WTC11 (cell line): ENCODE results near the gene SCGB1C1. TPM values are rescaled to one million over a fixed set of nuclear protein-coding genes. Genes with fewer than 3 reads are reported as not detected.
"Not testable (repeated sequence)": the region's sequence is repeated elsewhere in the genome, so short reads cannot be mapped to it uniquely, and the experiment has no call there.

Experiments
- ATAC-seq: fragments of 200-7000 bp; cut with Tn5 transposase; 2 replicates; pipeline ENCODE4 v1.10.0; 2021; ENCODE audit warnings: mild to moderate bottlenecking, moderate library complexity
- CTCF ChIA-PET: fragments of 300-600 bp; sonication (Branson Sonifier 250); formaldehyde crosslinking; loops from one replicate; lab custom pipeline; 2021; ENCODE audit warnings: antibody characterized with exemption; lab: Charles Lee
- POLR2A ChIA-PET: fragments of 350-600 bp; sonication (Branson Sonifier 250); formaldehyde crosslinking; loops from one replicate; lab custom pipeline; 2021; ENCODE audit warnings: antibody characterized with exemption; lab: Charles Lee
- DNase-seq: peaks from one replicate; pipeline ENCODE4 v3.0.0; 2021; ENCODE audit warnings: low spot score
- H3K27ac Mint-ChIP-seq: 2 replicates; pipeline ENCODE4 v1.8.0; 2021; ENCODE audit warnings: mixed read lengths
- H3K27me3 Mint-ChIP-seq: 2 replicates; pipeline ENCODE4 v1.8.0; 2021; ENCODE audit warnings: low read depth, mild to moderate bottlenecking, moderate library complexity, mixed read lengths
- H3K36me3 Mint-ChIP-seq: 2 replicates; pipeline ENCODE4 v1.8.0; 2021; ENCODE audit warnings: mixed read lengths
- H3K4me1 Mint-ChIP-seq: 2 replicates; pipeline ENCODE4 v1.8.0; 2022; ENCODE audit warnings: mixed read lengths
- H3K4me3 Mint-ChIP-seq: 2 replicates; pipeline ENCODE4 v1.8.0; 2021; ENCODE audit warnings: mild to moderate bottlenecking, moderate library complexity, mixed read lengths
- H3K9me3 Mint-ChIP-seq: 2 replicates; pipeline ENCODE4 v1.8.0; 2021; ENCODE audit warnings: mixed read lengths
- ARID4B ChIP-seq: sonication (generic); formaldehyde crosslinking; IDR thresholded peaks from 2 replicates; pipeline ENCODE4 v1.8.0; 2023; ENCODE audit warnings: missing genetic modification reagents, mild to moderate bottlenecking, borderline replicate concordance
- CREB1 ChIP-seq: sonication (generic); formaldehyde crosslinking; IDR thresholded peaks from 2 replicates; pipeline ENCODE4 v1.8.0; 2023; ENCODE audit warnings: mild to moderate bottlenecking, missing genetic modification reagents
- ETV6 ChIP-seq: sonication (generic); formaldehyde crosslinking; IDR thresholded peaks from 2 replicates; pipeline ENCODE4 v1.8.1; 2022; ENCODE audit warnings: mild to moderate bottlenecking, missing genetic modification reagents
- FOXP1 ChIP-seq: sonication (generic); formaldehyde crosslinking; IDR thresholded peaks from 2 replicates; pipeline ENCODE4 v1.8.0; 2022; ENCODE audit warnings: missing genetic modification reagents, mild to moderate bottlenecking, moderate library complexity, borderline replicate concordance
- MAX ChIP-seq: sonication (generic); formaldehyde crosslinking; IDR thresholded peaks from 2 replicates; pipeline ENCODE4 v1.8.0; 2022; ENCODE audit warnings: mild to moderate bottlenecking, missing genetic modification reagents
- PRDM15 ChIP-seq: sonication (generic); formaldehyde crosslinking; IDR thresholded peaks from 2 replicates; pipeline ENCODE4 v1.8.0; 2022; ENCODE audit warnings: missing genetic modification reagents
- SP1 ChIP-seq: sonication (generic); formaldehyde crosslinking; conservative IDR thresholded peaks from 2 replicates; pipeline ENCODE4 v1.8.1; 2022; ENCODE audit warnings: missing genetic modification reagents
- ZNF396 ChIP-seq: fragments of 250-450 bp; sonication (Bioruptor Pico); IDR thresholded peaks from 2 replicates; pipeline ENCODE4 v1.8.0; 2021; ENCODE audit warnings: mild to moderate bottlenecking, moderate library complexity, borderline replicate concordance
- total RNA-seq: library from RNA; stranded (reverse); gene quantifications from 3 replicates; pipeline ENCODE4 v1.2.3, GENCODE V29; 2021
- TF ChIP-seq, protein P1 (sequence below): sonication (generic); formaldehyde crosslinking; IDR thresholded peaks from 2 replicates; pipeline ENCODE4 v1.8.1; 2022; ENCODE audit warnings: mild to moderate bottlenecking, moderate library complexity, missing genetic modification reagents
- TF ChIP-seq, protein P2 (sequence below): sonication (generic); formaldehyde crosslinking; IDR thresholded peaks from 2 replicates; pipeline ENCODE4 v1.8.0; 2022; ENCODE audit warnings: mild to moderate bottlenecking, missing genetic modification reagents

Gene SCGB1C1
- total RNA-seq, 1 experiment from 2014 or later: not detected

DNA sequence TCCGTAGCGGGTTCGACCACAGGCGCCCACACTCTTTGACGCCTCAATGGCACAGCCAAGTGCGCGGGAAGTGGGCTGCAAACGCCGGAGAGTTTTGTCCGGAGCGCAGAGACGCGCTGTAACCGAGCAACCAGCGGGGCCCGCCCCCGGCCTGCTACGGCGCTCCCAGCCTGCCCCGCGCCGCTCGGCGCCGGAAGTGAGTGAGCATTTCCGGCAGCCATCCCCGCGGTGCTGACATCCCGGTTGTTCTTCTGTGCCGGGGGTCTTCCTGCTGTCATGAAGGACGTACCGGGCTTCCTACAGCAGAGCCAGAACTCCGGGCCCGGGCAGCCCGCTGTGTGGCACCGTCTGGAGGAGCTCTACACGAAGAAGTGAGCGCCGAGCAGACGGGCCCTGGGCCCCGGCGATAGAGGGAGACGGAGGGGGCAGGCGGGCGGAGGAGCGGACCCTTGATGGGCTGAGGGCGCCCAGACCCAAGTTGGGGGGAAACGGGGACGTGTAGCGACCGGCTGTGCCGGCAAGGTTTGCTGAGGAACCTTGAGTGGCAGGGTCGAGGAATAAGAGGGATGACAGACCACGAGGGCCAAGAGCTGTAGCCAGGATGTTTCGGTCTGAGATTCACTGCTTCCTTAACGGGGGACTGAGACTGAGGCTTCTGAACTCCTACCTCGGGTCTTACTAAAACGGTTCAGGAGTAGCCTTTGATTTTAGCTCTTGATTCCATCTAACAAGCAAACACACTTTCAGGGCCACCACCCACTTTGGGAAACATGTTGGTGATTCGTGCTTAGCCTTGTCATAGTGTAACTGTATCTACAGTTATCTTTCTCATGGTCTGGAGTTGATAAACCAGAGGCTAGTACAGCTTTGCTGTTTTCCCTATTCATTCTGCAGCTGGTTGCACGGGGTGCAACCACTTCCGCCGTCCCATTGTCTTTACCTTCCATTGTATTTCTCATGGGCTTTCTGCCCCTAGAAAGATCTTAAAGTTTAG lies 44.2 kb downstream of the SCGB1C1 start, which contains the start of gene PSMD13:
PSMD13 (plus strand) TSS at position 203 of the 994 bp plus-strand sequence; CDS start at position 277, 74 bp downstream.
- ATAC-seq: peak; percentile 83
- Mint-ChIP-seq H3K4me1 (peaks cover 15% of the 10 kb centered on the region), H3K36me3 (peaks cover 20% of the 10 kb centered on the region), H3K27me3 (no peaks in the 10 kb centered on the region), H3K27ac (peak within 1 kb of the TSS; percentile 100), H3K4me3 (peak within 1 kb of the TSS; percentile 96), H3K9me3 (no peaks in the 10 kb centered on the region)
- ChIA-PET POLR2A (no interaction called here), CTCF (interaction anchor here (0.7 to 1.8 kb wide), 2 partner anchors 14 to 157 kb away, joined by 3 to 13 read pairs; partner anchors contain the start of gene PKP3)
- peak; percentile 83 for DNase-seq
- TF ChIP-seq SP1: peak; percentile 73; the same call in 1 of the 2 replicates
- TF ChIP-seq ZNF396: no peak
- no peak for TF ChIP-seq FOXP1
- TF ChIP-seq, protein P1, sequence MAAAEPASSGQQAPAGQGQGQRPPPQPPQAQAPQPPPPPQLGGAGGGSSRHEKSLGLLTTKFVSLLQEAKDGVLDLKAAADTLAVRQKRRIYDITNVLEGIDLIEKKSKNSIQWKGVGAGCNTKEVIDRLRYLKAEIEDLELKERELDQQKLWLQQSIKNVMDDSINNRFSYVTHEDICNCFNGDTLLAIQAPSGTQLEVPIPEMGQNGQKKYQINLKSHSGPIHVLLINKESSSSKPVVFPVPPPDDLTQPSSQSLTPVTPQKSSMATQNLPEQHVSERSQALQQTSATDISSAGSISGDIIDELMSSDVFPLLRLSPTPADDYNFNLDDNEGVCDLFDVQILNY (CRISPR knock-in tag): 0 out of 2 replicates have a peak, but pooled peaks have one; percentile 20
- TF ChIP-seq CREB1 (CRISPR knock-in tag): 0 out of 2 replicates have a peak, but pooled peaks have one; percentile 26
- TF ChIP-seq, protein P2, sequence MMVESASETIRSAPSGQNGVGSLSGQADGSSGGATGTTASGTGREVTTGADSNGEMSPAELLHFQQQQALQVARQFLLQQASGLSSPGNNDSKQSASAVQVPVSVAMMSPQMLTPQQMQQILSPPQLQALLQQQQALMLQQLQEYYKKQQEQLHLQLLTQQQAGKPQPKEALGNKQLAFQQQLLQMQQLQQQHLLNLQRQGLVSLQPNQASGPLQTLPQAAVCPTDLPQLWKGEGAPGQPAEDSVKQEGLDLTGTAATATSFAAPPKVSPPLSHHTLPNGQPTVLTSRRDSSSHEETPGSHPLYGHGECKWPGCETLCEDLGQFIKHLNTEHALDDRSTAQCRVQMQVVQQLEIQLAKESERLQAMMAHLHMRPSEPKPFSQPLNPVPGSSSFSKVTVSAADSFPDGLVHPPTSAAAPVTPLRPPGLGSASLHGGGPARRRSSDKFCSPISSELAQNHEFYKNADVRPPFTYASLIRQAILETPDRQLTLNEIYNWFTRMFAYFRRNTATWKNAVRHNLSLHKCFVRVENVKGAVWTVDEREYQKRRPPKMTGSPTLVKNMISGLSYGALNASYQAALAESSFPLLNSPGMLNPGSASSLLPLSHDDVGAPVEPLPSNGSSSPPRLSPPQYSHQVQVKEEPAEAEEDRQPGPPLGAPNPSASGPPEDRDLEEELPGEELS (CRISPR knock-in tag): peak; percentile 44; the same call in 1 of the 2 replicates
- no peak for TF ChIP-seq PRDM15 (CRISPR knock-in tag)
- peak; percentile 47; the same call in 1 of the 2 replicates for TF ChIP-seq MAX
- peak; percentile 40; the same call in 1 of the 2 replicates for TF ChIP-seq ETV6
- peak; percentile 73; the same call in 1 of the 2 replicates for TF ChIP-seq ARID4B (CRISPR knock-in tag)

DNA sequence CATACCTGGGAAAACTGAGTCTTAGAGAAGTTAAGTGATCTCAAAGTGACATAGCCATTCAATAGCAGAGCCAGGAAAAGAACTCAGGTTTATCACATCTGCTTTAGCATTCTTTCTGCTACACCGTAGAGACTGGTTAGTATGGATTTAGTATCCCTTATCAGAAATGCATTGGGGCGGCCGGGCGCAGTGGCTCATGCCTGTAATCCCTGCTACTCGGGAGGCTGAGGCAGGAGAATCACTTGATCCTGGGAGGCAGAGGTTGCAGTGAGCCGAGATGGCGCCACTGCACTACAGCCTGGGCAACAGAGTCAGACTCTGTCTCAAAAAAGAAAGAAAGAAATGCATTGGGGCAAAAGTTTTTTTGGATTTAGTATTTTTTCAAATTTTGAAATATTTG lies 45.5 kb downstream of the SCGB1C1 start:
- CTCF ChIA-PET: interaction anchor here (1.8 kb wide), 1 partner anchor 13 kb away, joined by 13 read pairs; no protein-coding TSS in a partner anchor
- H3K4me1 Mint-ChIP-seq: peaks cover 15% of the 10 kb centered on the region
- peak overlapping the region; percentile 96 for H3K4me3 Mint-ChIP-seq
- ATAC-seq, DNase-seq, H3K27me3 Mint-ChIP-seq, H3K27ac Mint-ChIP-seq, POLR2A ChIA-PET, H3K9me3 Mint-ChIP-seq: not testable (repeated sequence)
- peaks cover 31% of the 10 kb centered on the region for H3K36me3 Mint-ChIP-seq
